Measurements from ENCODE around the gene ROBO4.

Gene ROBO4

DNA sequence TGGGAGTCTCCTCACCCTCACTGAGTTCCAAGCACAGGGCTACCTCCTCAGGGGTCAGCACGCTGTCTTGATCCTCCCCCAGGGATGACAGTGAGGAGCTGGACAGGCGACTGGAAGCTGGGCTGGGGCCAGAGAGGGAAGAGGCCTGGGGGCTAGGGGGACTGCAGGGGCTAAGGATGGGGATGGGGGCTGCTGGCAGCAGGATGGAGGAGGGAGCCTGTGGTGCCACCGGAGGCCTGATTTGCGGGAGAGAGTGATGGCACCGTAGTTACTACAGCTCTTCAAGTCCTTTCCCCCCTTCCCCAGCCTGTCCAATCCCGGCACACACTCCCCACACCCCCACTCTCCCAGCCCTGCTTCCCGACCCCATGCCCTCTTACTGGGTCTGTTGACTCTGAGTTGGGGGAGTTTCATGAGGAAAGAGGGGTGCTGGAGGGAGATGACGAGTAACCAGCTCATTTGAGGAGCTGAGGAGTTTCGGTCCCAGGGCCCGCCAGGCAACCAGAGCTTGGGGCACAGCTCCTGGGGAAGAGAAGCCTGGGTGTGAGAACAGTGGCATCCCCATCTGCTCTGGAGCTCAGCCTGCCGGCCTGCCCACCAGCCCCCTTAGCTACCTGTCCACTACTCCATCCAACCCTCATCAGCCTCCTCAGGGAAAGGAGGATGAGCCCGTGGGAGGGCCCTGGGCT is 10.5 kb downstream of the ROBO4 start:
- Mint-ChIP-seq H3K36me3 (ENCODE audit: low read depth) (no peaks in the 10 kb centered on the region), H3K4me3 (no peak overlapping the region), H3K4me1 (ENCODE audit: low read depth) (no peaks in the 10 kb centered on the region), H3K27me3 (peaks cover 3% of the 10 kb centered on the region), H3K27ac (no peak overlapping the region), H3K9me3 (no peaks in the 10 kb centered on the region)

GRCh38 chr11:124886476-124886875 is 11.2 kb downstream of the ROBO4 start:
- no peak overlapping the region for H3K27ac Mint-ChIP-seq
- H3K27me3 Mint-ChIP-seq, result peaks cover 3% of the 10 kb centered on the region

GRCh38 chr11:124884869-124885479 is 12.7 kb downstream of the ROBO4 start:
- Mint-ChIP-seq H3K4me1 (ENCODE audit: low read depth) (no peaks in the 10 kb centered on the region), H3K27me3 (peaks cover 3% of the 10 kb centered on the region), H3K4me3 (no peak overlapping the region), H3K36me3 (ENCODE audit: low read depth) (no peaks in the 10 kb centered on the region), H3K27ac (no peak overlapping the region), H3K9me3 (no peaks in the 10 kb centered on the region)

More at GRCh38 chr11:124886476-124886875, 11.2 kb downstream of the ROBO4 start:
- Mint-ChIP-seq H3K4me1 (ENCODE audit: low read depth) (no peaks in the 10 kb centered on the region), H3K36me3 (ENCODE audit: low read depth) (no peaks in the 10 kb centered on the region), H3K4me3 (no peak overlapping the region), H3K9me3 (no peaks in the 10 kb centered on the region)

DNA sequence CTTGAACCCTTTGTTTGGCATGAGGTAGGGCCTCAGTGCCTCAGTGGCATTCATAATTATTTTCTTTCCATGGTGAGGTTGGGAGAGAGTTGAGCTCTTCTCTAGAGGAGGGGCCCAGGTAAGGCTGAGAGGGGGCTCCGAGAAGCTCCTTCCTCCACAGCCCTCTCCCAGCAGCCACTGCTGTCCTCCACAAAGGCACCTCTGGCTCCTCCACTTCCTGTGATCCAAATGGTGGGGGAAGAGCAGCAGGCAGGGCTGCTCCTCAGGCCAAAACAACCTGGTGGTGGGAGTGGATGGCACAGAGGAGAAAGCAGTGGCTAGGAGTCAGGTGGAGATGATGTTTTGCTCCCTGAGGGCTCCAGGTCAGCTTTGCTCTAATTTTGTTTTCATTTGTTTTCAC is 13.3 kb downstream of the ROBO4 start:
- Mint-ChIP-seq H3K36me3 (ENCODE audit: low read depth) (no peaks in the 10 kb centered on the region), H3K4me1 (ENCODE audit: low read depth) (no peaks in the 10 kb centered on the region), H3K27me3 (peaks cover 3% of the 10 kb centered on the region), H3K27ac (no peak overlapping the region), H3K4me3 (no peak overlapping the region), H3K9me3 (no peaks in the 10 kb centered on the region)

DNA sequence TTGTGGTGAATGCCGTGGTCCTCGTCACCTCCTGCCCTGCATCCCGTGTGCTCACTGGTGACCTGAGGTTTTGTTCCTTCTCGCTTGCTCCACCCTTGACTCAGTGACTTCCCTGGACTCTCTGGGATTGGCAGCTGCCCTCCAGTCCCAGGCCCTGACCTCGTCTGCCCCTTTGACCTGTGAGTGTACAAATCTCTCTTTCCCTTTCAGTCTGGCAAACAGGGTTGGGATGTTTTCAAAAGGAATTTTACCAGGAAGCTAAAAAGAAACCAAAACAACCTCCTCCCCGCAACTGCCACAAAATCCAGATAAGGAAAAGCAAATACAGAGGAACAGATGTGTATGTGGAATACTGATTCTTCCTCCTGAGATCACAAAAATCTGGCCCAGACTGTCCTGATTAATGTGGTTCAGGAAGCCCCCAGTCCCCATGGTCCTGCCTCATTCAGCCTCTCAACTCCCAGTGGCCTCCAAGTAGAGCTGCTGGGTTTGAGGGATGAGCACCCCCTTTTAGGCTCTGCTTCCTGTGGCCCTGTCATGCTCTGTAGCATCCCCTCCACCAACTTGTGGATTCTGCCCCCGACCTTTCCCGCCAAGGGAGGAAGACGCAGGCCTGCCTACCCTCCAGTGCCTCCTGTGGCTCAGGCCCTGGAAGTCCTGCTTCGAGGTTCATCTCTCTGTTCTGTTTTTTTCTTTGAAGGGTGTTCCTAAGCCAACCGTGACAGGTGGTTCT is 15.2 kb downstream of the ROBO4 start:
- Mint-ChIP-seq H3K36me3 (ENCODE audit: low read depth) (no peaks in the 10 kb centered on the region), H3K27ac (no peak overlapping the region), H3K9me3 (no peaks in the 10 kb centered on the region), H3K4me1 (ENCODE audit: low read depth) (peaks cover 4% of the 10 kb centered on the region), H3K27me3 (no peaks in the 10 kb centered on the region), H3K4me3 (no peak overlapping the region)

DNA sequence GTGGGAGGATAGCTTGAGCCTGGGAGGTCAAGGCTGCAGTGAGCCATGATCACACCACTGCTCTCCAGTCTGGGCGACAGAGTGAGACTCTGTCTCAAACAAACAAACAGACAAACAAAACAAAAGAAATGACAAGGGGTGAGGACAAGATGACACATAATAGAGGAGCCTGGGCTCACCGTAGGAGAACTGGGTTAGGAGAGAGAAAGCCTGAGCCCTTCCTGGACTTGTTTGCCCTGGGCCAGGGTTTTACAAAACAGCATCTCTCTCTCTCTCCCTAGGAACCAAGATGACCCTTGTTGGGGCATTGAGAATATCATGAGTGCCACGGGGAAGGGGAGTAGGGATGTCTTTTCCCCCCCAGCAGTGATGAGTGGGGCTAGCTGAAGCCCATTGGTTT is 16.7 kb downstream of the ROBO4 start:
- H3K4me1 Mint-ChIP-seq (ENCODE audit: low read depth), result peaks cover 13% of the 10 kb centered on the region
- no peaks in the 10 kb centered on the region for H3K36me3 Mint-ChIP-seq (ENCODE audit: low read depth)
- H3K27me3 Mint-ChIP-seq, result no peaks in the 10 kb centered on the region
- H3K9me3 Mint-ChIP-seq, result no peaks in the 10 kb centered on the region
- no peak overlapping the region for H3K27ac Mint-ChIP-seq
- no peak overlapping the region for H3K4me3 Mint-ChIP-seq

GRCh38 chr11:124880290-124880611 is 17.4 kb downstream of the ROBO4 start:
- H3K27me3 Mint-ChIP-seq, result peaks cover 3% of the 10 kb centered on the region
- H3K4me3 Mint-ChIP-seq, result no peak overlapping the region
- H3K9me3 Mint-ChIP-seq, result no peaks in the 10 kb centered on the region
- peaks cover 13% of the 10 kb centered on the region for H3K4me1 Mint-ChIP-seq (ENCODE audit: low read depth)
- no peak overlapping the region for H3K27ac Mint-ChIP-seq
- H3K36me3 Mint-ChIP-seq (ENCODE audit: low read depth), result no peaks in the 10 kb centered on the region

- peaks cover 13% of the 10 kb centered on the region for H3K4me1 Mint-ChIP-seq (ENCODE audit: low read depth)
- no peak overlapping the region for H3K27ac Mint-ChIP-seq
- H3K4me3 Mint-ChIP-seq, result no peak overlapping the region
- no peaks in the 10 kb centered on the region for H3K36me3 Mint-ChIP-seq (ENCODE audit: low read depth)
- no peaks in the 10 kb centered on the region for H3K9me3 Mint-ChIP-seq
- peaks cover 3% of the 10 kb centered on the region for H3K27me3 Mint-ChIP-seq
Observed at GRCh38 chr11:124879493-124880289, 18.0 kb downstream of the ROBO4 start.

GRCh38 chr11:124878759-124879492 is 18.7 kb downstream of the ROBO4 start:
- Mint-ChIP-seq H3K27ac (no peak overlapping the region), H3K4me1 (ENCODE audit: low read depth) (peaks cover 13% of the 10 kb centered on the region), H3K36me3 (ENCODE audit: low read depth) (no peaks in the 10 kb centered on the region), H3K9me3 (no peaks in the 10 kb centered on the region), H3K27me3 (peaks cover 7% of the 10 kb centered on the region), H3K4me3 (no peak overlapping the region)

DNA sequence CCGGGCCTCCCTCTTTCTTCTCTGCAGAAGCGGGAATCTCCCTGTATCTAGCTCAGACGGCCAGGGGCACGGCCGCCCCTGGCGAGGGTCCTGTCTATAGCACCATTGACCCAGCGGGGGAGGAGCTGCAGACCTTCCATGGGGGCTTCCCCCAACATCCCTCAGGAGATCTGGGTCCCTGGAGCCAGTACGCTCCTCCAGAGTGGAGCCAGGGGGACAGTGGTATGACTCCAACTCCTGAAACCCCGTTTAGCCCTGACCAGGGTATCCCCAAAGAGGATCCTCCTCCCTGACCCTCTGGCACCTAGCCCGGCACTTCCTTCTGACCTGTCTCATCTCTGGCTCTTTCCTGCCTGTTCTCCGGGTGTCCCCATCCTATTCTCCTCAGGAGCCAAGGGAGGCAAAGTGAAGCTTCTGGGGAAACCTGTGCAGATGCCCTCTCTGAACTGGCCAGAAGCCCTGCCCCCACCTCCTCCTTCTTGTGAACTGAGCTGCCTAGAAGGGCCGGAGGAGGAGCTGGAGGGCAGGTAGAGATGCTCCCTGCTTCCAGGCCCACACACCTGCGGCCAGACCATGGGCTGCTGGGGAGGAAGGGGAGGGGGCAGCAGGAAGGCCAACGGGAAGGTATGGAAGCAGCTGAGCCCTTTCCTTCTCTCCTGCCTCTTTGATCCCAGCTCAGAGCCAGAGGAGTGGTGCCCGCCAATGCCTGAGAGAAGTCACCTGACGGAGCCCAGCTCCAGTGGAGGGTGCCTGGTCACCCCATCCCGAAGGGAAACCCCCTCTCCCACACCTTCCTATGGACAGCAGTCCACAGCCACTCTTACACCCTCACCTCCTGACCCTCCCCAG is 19.5 kb downstream of the ROBO4 start:
- H3K9me3 Mint-ChIP-seq, result no peaks in the 10 kb centered on the region
- peaks cover 15% of the 10 kb centered on the region for H3K27me3 Mint-ChIP-seq
- no peaks in the 10 kb centered on the region for H3K36me3 Mint-ChIP-seq (ENCODE audit: low read depth)
- no peak overlapping the region for H3K27ac Mint-ChIP-seq
- peak overlapping the region; percentile 44 for H3K4me3 Mint-ChIP-seq
- H3K4me1 Mint-ChIP-seq (ENCODE audit: low read depth), result peaks cover 13% of the 10 kb centered on the region

DNA sequence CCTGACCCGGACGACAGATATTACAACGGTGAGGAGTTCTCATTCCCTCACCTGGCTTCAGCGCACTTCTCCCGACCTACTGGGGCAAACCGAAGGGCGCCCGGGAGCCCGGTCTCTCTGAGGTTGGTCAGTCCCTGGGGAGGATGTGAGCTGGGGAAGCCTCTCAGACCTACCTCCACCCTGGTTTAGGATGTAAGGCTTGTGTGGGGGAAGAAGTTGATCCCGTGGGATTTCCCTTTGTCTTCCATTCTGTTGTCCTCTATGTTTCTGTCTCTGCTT is 20.1 kb downstream of the ROBO4 start:
- Mint-ChIP-seq H3K27me3 (peaks cover 21% of the 10 kb centered on the region), H3K27ac (peak overlapping the region; percentile 82), H3K9me3 (no peaks in the 10 kb centered on the region), H3K4me3 (peak overlapping the region; percentile 86), H3K36me3 (ENCODE audit: low read depth) (no peaks in the 10 kb centered on the region), H3K4me1 (ENCODE audit: low read depth) (peaks cover 13% of the 10 kb centered on the region)

GRCh38 chr11:124876818-124877630 is 20.6 kb downstream of the ROBO4 start:
- Mint-ChIP-seq H3K9me3 (no peaks in the 10 kb centered on the region), H3K27ac (peak overlapping the region; percentile 82), H3K27me3 (peaks cover 26% of the 10 kb centered on the region), H3K4me3 (peak overlapping the region; percentile 86), H3K4me1 (ENCODE audit: low read depth) (peaks cover 13% of the 10 kb centered on the region), H3K36me3 (ENCODE audit: low read depth) (no peaks in the 10 kb centered on the region)

Measured in stimulated activated naive CD8-positive, alpha-beta T cell treated with anti-CD3 and anti-CD28 coated beads, Interleukin-15, Interleukin-2, amounts not matched to agents 100 ng/mL and 50 ng/mL, for 24 hours (primary cell).